Pancreas (tissue), 10 donors: ENCODE results near the gene SNX7. TPM values are rescaled to one million over a fixed set of nuclear protein-coding genes. Genes with fewer than 3 reads are reported as not detected.

ENCODE experiments used
- ATAC-seq, 4 donors: fragments of 200-7000 bp; cut with Tn5 transposase; one replicate each; pipeline versions ENCODE4 v1.8.0 to v1.9.1; 2020; ENCODE audit warnings: mild to moderate bottlenecking in 4 of 4, moderate library complexity in 4 of 4
- DNase-seq, 6 donors: peaks; one replicate each; pipeline ENCODE4 v3.0.0-alpha.2; 2020
- FAIRE-seq: peaks from 2 replicates; lab custom pipeline; 2012; peaks lifted over from hg19 to GRCh38; lab: Jason Lieb, UNC
- H3K27ac ChIP-seq, 4 donors: fragments of 200-600 bp; sonication (generic); 1 replicate in 3 of 4; 2 replicates in 1 of 4; pipeline versions ENCODE4 v1.5.0 to v1.8.0; 2020
- H3K27me3 ChIP-seq, 4 donors: fragments of 200-600 bp; one replicate each; pipeline ENCODE4 v1.8.0; 2021
- H3K36me3 ChIP-seq, 3 donors: fragments of 200-600 bp; sonication (generic) in 1 of 3; one replicate each; pipeline versions ENCODE4 v1.5.0 to v1.8.0; 2020 to 2021
- H3K4me1 ChIP-seq, 3 donors: fragments of 200-600 bp; one replicate each; pipeline ENCODE4 v1.8.0; 2021
- H3K4me3 ChIP-seq, 4 donors: fragments of 200-600 bp; sonication (generic) in 2 of 4; one replicate each; pipeline versions ENCODE4 v1.5.0 to v1.8.0; 2020 to 2021
- H3K9me3 ChIP-seq, 4 donors: fragments of 200-600 bp; one replicate each; pipeline ENCODE4 v1.8.0; 2021
- CTCF ChIP-seq, 4 donors: fragments of 200-600 bp; sonication (generic) in 3 of 4; IDR thresholded peaks; one replicate each; pipeline versions ENCODE4 v1.5.0 to v1.8.0; 2021; ENCODE audit warnings: antibody characterized with exemption in 4 of 4
- WGBS, 2 donors: extraction: QIAGEN DNeasy Blood & Tissue Kit; methylation state at CpG; one replicate each; pipeline ENCODE4 v1.1.7; 2013; 5-methylcytosine and 5-hydroxymethylcytosine counted together
- intact Hi-C, 3 donors: fragments of 100-400 bp; cut with DNase I; formaldehyde crosslinking; loops; one replicate each; pipeline versions ENCODE4 v1.11.1 to v1.14.2; 2022
- polyA plus RNA-seq, 2 donors: library from polyadenylated mRNA; stranded (reverse); fragments of 200-250 nt; gene quantifications; one replicate each; pipeline ENCODE4 v1.2.3, GENCODE V29; 2013
- total RNA-seq, 6 donors: library from RNA; stranded (reverse); fragmentation: NEBNext Ultra II Directional in 4 of 6; extraction: Animal tissue kit (Norgen Biotek cat#: 25700) in 4 of 6; gene quantifications; one replicate each; pipeline versions ENCODE4 v1.2.1 to v1.2.4, GENCODE V29; 2021 to 2023
- donor health status: healthy with polysubstance abuse.
- donor health status: DM: no; HTN: no; CAD: no; lungs with moderate emphysema.
- donor health status: DM: no; HTN: no; CAD: no.
- donor health status: control.
- donor health status: control.
- donor health status: Bipolar disorder and iron deficiency.
- donor health status: DM: yes; HTN: yes; CAD: no.
- donor health status: DM: no; HTN: no; CAD: no.
- donor health status: DM: no; HTN: no; CAD: no.
- donor health status: DM: yes; HTN: yes; CAD: no.

The SNX7 gene
- total and polyA plus RNA-seq, 8 donors, result 3.2 to 18.3 (median 9.1) TPM

DNA sequence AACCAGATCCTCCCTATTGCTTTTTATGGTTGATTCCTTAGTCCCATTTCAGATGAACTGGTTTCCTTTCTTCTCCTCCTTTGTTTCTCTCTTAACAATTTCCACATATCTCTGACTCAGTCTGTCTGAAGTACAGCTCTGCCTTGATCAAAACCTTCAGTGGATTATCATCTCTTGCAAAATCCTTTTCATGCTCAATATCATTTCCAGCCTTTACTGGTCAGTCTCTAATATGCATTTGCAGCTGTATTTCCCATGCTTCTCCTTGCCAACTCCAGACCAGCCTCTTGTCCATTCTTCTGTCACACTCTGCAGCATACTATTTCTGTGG, 72.2 kb downstream of the SNX7 start:
- Histone ChIP-seq H3K36me3 (no peaks in the 10 kb centered on the region), H3K27me3 (no peaks in the 10 kb centered on the region), H3K4me1 (peaks cover 0 to 6% (median 3%) of the 10 kb centered on the region in 3 donors), H3K9me3 (no peaks in the 10 kb centered on the region), H3K4me3 (no peak overlapping the region), H3K27ac (no peak overlapping the region)
- no peak for FAIRE-seq
- no peak for ATAC-seq
- no peak for TF ChIP-seq CTCF (IDR thresholded peaks at IDR 0.05)
- no peak for DNase-seq
- intact Hi-C loops, result no loop called here

DNA sequence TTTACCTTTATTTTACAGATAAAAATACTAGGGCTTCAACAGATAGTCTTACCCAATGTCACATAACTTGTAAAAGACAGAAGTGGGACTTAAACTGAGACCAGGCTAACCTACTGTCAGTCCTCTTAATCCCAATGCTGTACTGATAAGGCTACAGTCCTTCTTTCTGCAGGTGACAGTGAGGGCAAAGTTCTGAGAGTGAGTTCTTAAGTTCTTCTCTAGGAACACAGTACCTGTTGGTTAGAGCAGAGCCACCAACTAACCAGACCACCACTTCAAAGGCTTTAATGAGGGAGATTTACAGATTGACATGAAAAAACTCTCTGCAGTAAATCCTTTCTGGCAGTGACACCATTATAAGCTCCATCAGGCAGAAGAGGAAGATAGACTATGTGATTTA, 74.2 kb downstream of the SNX7 start:
- peaks cover 0 to 6% (median 3%) of the 10 kb centered on the region in 3 donors for H3K4me1 ChIP-seq
- no peak for TF ChIP-seq CTCF (IDR thresholded peaks at IDR 0.05)
- H3K9me3 ChIP-seq, result no peaks in the 10 kb centered on the region
- H3K36me3 ChIP-seq, result no peaks in the 10 kb centered on the region
- H3K27me3 ChIP-seq, result no peaks in the 10 kb centered on the region
- FAIRE-seq (no peak), ATAC-seq (no peak), DNase-seq (no peak)
- intact Hi-C loops, result no loop called here
- no peak overlapping the region for H3K4me3 ChIP-seq
- H3K27ac ChIP-seq, result no peak overlapping the region

- H3K27me3 ChIP-seq, result no peaks in the 10 kb centered on the region
- intact Hi-C loops, result no loop called here
- H3K27ac ChIP-seq, result no peak overlapping the region
- no peaks in the 10 kb centered on the region for H3K36me3 ChIP-seq
- H3K9me3 ChIP-seq, result no peaks in the 10 kb centered on the region
- no peak for DNase-seq
- no peak overlapping the region for H3K4me3 ChIP-seq
- no peak for ATAC-seq
- no peak for TF ChIP-seq CTCF (IDR thresholded peaks at IDR 0.05)
- peaks cover 0 to 3% (median 0%) of the 10 kb centered on the region in 3 donors for H3K4me1 ChIP-seq
- FAIRE-seq, result no peak
Observed at GRCh38 chr1:98737835-98738234, 76.3 kb downstream of the SNX7 start.

DNA sequence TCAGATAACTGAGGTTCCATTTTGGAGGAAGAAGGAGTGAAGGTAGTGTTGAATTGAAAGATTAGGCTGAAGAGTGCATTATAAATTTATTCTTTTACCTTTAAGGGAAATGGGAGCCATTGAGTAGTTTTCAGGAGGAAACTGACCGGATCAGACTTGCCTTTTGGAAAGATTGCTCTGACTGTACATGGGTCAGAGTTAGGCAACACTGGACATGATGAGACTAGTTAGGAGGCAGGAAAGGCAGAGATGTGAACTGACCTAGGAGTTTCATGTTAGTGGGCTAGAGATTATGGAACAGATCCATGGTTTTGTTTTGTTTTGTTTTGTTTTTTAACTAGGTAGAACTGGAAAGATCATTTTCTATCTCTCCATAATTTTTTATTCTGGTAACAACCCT, 78.2 kb downstream of the SNX7 start:
- Histone ChIP-seq H3K36me3 (no peaks in the 10 kb centered on the region), H3K27ac (no peak overlapping the region), H3K9me3 (no peaks in the 10 kb centered on the region), H3K27me3 (no peaks in the 10 kb centered on the region), H3K4me1 (no peaks in the 10 kb centered on the region), H3K4me3 (no peak overlapping the region)
- no peak for TF ChIP-seq CTCF (IDR thresholded peaks at IDR 0.05)
- no peak for DNase-seq
- no peak for FAIRE-seq
- 90 to 96% methylated on average over 1 of the region's 1 CpG for WGBS, 2 donors
- ATAC-seq, result no peak
- intact Hi-C loops, result no loop called here

DNA sequence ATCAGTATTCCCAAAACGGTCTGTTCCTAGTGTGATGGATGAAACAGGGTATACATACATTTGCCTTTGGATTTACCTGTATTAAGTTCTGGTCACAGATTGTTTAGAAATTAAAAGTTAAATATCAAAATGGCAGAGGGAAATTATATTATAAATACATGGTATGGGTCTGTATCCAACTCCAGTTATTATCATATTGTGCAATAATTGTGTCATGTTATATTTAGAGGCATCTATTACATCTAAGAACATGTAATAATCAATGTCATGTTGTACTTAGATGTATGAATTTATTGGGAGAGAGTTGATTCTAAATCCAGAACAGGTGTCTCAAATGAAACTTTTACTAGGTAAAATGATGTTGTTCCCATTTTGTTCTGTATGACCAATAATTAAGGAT, 79.6 kb downstream of the SNX7 start:
- no peak for DNase-seq
- WGBS, 2 donors, result 58 to 63% methylated on average over 1 of the region's 1 CpG
- no peaks in the 10 kb centered on the region for H3K27me3 ChIP-seq
- H3K4me3 ChIP-seq, result no peak overlapping the region
- TF ChIP-seq CTCF (IDR thresholded peaks at IDR 0.05), result no peak
- no peaks in the 10 kb centered on the region for H3K9me3 ChIP-seq
- intact Hi-C loops, result no loop called here
- peak; percentile 32 for FAIRE-seq
- no peak for ATAC-seq
- H3K36me3 ChIP-seq, result no peaks in the 10 kb centered on the region
- no peak overlapping the region for H3K27ac ChIP-seq
- H3K4me1 ChIP-seq, result no peaks in the 10 kb centered on the region
